Adipose tissue (tissue), 3 donors: ENCODE data around the gene SDHB. TPM values are rescaled to one million over a fixed set of nuclear protein-coding genes. Genes with fewer than 3 reads are reported as not detected.

Experiments used
- H3K27ac ChIP-seq: one replicate; pipeline ENCODE4 v1.5.1; 2013; ENCODE audit warnings: low read depth, low read length
- WGBS, 3 donors: extraction: QIAGEN DNeasy Blood & Tissue Kit; methylation state at CpG; one replicate each; pipeline ENCODE4 v1.1.7; 2013; 5-methylcytosine and 5-hydroxymethylcytosine counted together
- polyA plus RNA-seq, 3 donors: library from polyadenylated mRNA; stranded (reverse); fragments of 200-250 nt; gene quantifications; one replicate each; pipeline ENCODE4 v1.2.3, GENCODE V29; 2013
- donor health status: healthy with polysubstance abuse.
- donor health status: Bipolar disorder and iron deficiency.
- donor health status: healthy.

SDHB gene
- polyA plus RNA-seq, 3 donors, result 79.6 to 164 (median 122) TPM

GRCh38 chr1:17023573-17023972 lies 30.3 kb downstream of the SDHB start:
- WGBS, 3 donors, result 76 to 84% (median 76%) methylated on average over 3 of the region's 3 CpGs
- H3K27ac ChIP-seq, result no peak overlapping the region

- WGBS, 3 donors, result 49 to 59% (median 57%) methylated on average over 4 of the region's 4 CpGs
- no peak overlapping the region for H3K27ac ChIP-seq
Measured at GRCh38 chr1:17023102-17023501, 30.7 kb downstream of the SDHB start.

GRCh38 chr1:17021896-17022295 lies 31.9 kb downstream of the SDHB start:
- no peak overlapping the region for H3K27ac ChIP-seq
- 79 to 93% (median 92%) methylated on average over 10 of the region's 10 CpGs for WGBS, 3 donors

GRCh38 chr1:17020502-17020901 lies 33.3 kb downstream of the SDHB start:
- WGBS, 3 donors, result 87 to 98% (median 96%) methylated on average over 2 of the region's 2 CpGs
- H3K27ac ChIP-seq, result no peak overlapping the region

- H3K27ac ChIP-seq, result no peak overlapping the region
- WGBS, 3 donors, result 23 to 59% (median 24%) methylated on average over 1 of the region's 1 CpG
Measured at GRCh38 chr1:17018849-17019248, 35.0 kb downstream of the SDHB start.

- no peak overlapping the region for H3K27ac ChIP-seq
- 93 to 95% (median 94%) methylated on average over 7 of the region's 7 CpGs for WGBS, 3 donors
Measured at GRCh38 chr1:17017435-17017834, 36.4 kb downstream of the SDHB start.

- 69 to 74% (median 74%) methylated on average over 5 of the region's 5 CpGs for WGBS, 3 donors
- H3K27ac ChIP-seq, result no peak overlapping the region
Measured at GRCh38 chr1:17016317-17016661, 37.5 kb downstream of the SDHB start.

GRCh38 chr1:17014671-17015567 lies 38.9 kb downstream of the SDHB start:
- WGBS, 3 donors, result 76 to 82% (median 82%) methylated on average over 10 of the region's 10 CpGs
- H3K27ac ChIP-seq, result no peak overlapping the region

- WGBS, 3 donors, result 40 to 88% (median 41%) methylated on average over 13 of the region's 13 CpGs
- no peak overlapping the region for H3K27ac ChIP-seq
Measured at GRCh38 chr1:17013491-17014320, 40.1 kb downstream of the SDHB start.

GRCh38 chr1:17012775-17013490 lies 40.9 kb downstream of the SDHB start:
- H3K27ac ChIP-seq, result no peak overlapping the region
- WGBS, 3 donors, result 61 to 70% (median 63%) methylated on average over 9 of the region's 9 CpGs

GRCh38 chr1:17011439-17012307 lies 42.2 kb downstream of the SDHB start, which contains the start of gene ATP13A2:
TSS of gene ATP13A2 (minus strand) at chr1:17011928. CDS start at chr1:17011738, 190 bp downstream.
- 1 to 2% (median 2%) methylated on average over 66 to 92 of the region's 94 CpGs for WGBS, 3 donors
- no peak within 1 kb of the TSS for H3K27ac ChIP-seq

- WGBS, 3 donors, result 1 to 2% (median 2%) methylated on average over 9 to 15 of the region's 15 CpGs
- H3K27ac ChIP-seq, result no peak overlapping the region
Measured at GRCh38 chr1:17011092-17011438, 42.8 kb downstream of the SDHB start.

- no peak overlapping the region for H3K27ac ChIP-seq
- 28 to 70% (median 43%) methylated on average over 3 to 4 of the region's 4 CpGs for WGBS, 3 donors
Measured at GRCh38 chr1:17009706-17010105, 44.1 kb downstream of the SDHB start.

- no peak overlapping the region for H3K27ac ChIP-seq
- WGBS, 3 donors, result 87 to 92% (median 90%) methylated on average over 15 of the region's 15 CpGs
Measured at GRCh38 chr1:17008208-17008855, 45.5 kb downstream of the SDHB start.

GRCh38 chr1:17007121-17007520 lies 46.7 kb downstream of the SDHB start:
- WGBS, 3 donors, result 91 to 94% (median 94%) methylated on average over 8 of the region's 8 CpGs

GRCh38 chr1:17005365-17005740 lies 48.5 kb downstream of the SDHB start:
- H3K27ac ChIP-seq, result no peak overlapping the region
- 94 to 96% (median 95%) methylated on average over 19 of the region's 19 CpGs for WGBS, 3 donors

More at GRCh38 chr1:17007121-17007520, 46.7 kb downstream of the SDHB start:
- no peak overlapping the region for H3K27ac ChIP-seq
